HG03064 (cell line): ENCODE measurements around the gene NUFIP1.

ENCODE experiments used
- ATAC-seq: cut with Tn5 transposase; IDR thresholded peaks from one replicate; pipeline ENCODE4 v1.9.1; 2021; ENCODE audit warnings: low read depth; ENCODE audit not compliant: unreplicated experiment

Gene NUFIP1

GRCh38 chr13:44894001-44894770 is 95.1 kb downstream of the NUFIP1 start:
- no peak for ATAC-seq
